Fibroblast of lung (primary cell): ENCODE results near the gene ATG2A. TPM values are rescaled to one million over a fixed set of nuclear protein-coding genes. Genes with fewer than 3 reads are reported as not detected.
"Not testable (repeated sequence)": the region's sequence is repeated elsewhere in the genome, so short reads cannot be mapped to it uniquely, and the experiment has no call there.

Experiments
- DNase-seq, 2 donors: peaks; one replicate each; pipeline versions ENCODE4 v3.0.0 to v3.0.0-alpha.2; 2010; ENCODE audit warnings: low read depth in 2 of 2
- H2AFZ ChIP-seq: 2 replicates; pipeline ENCODE4 v1.5.1; 2012; ENCODE audit warnings: low read length, control low read depth, inconsistent platforms
- H3K27ac ChIP-seq: 2 replicates; pipeline ENCODE4 v1.5.1; 2011; ENCODE audit warnings: low read length, control low read depth; ENCODE audit not compliant: insufficient read depth
- H3K27me3 ChIP-seq: 2 replicates; pipeline ENCODE4 v1.5.1; 2011; ENCODE audit warnings: mild to moderate bottlenecking, low read length; ENCODE audit not compliant: control insufficient read depth, insufficient read depth
- H3K36me3 ChIP-seq: 2 replicates; pipeline ENCODE4 v1.5.1; 2011; ENCODE audit warnings: low read length; ENCODE audit not compliant: control insufficient read depth, insufficient read depth
- H3K4me1 ChIP-seq: 2 replicates; pipeline ENCODE4 v1.5.1; 2011; ENCODE audit warnings: low read length; ENCODE audit not compliant: control insufficient read depth, insufficient read depth; ENCODE audit errors: extremely low read depth
- H3K4me2 ChIP-seq: 2 replicates; pipeline ENCODE4 v1.5.1; 2011; ENCODE audit warnings: low read length, control low read depth; ENCODE audit not compliant: insufficient read depth; ENCODE audit errors: extremely low read depth
- H3K4me3 ChIP-seq, 4 experiments: fragments of 200-600 bp in 1 of 4; sonication (generic) in 1 of 4; replicated peaks in 1 of 4; 2 replicates each; pipeline ENCODE4 v1.5.1; 2011 to 2016; ENCODE audit warnings: low read length in 4 of 4, low read depth in 3 of 4, mild to moderate bottlenecking in 3 of 4, control low read depth in 2 of 4, inconsistent platforms in 1 of 4, mixed read lengths in 1 of 4; ENCODE audit not compliant: insufficient read depth in 1 of 4; ENCODE audit errors: control extremely low read depth in 1 of 4
- H3K79me2 ChIP-seq: 2 replicates; pipeline ENCODE4 v1.5.1; 2012; ENCODE audit warnings: mild to moderate bottlenecking, low read length, inconsistent platforms; ENCODE audit not compliant: control insufficient read depth, insufficient read depth
- H3K9ac ChIP-seq: 2 replicates; pipeline ENCODE4 v1.5.1; 2011; ENCODE audit warnings: mild to moderate bottlenecking, low read length, control low read depth; ENCODE audit not compliant: insufficient read depth
- H3K9me3 ChIP-seq: 2 replicates; pipeline ENCODE4 v1.5.1; 2012; ENCODE audit warnings: low read depth, low read length; ENCODE audit not compliant: control insufficient read depth, insufficient read depth
- H4K20me1 ChIP-seq: 2 replicates; pipeline ENCODE4 v1.5.1; 2011; ENCODE audit warnings: low read length; ENCODE audit not compliant: control insufficient read depth, insufficient read depth; ENCODE audit errors: extremely low read depth
- CTCF ChIP-seq, 2 donors: IDR thresholded peaks in 1 of 2; conservative IDR thresholded peaks in 1 of 2; 1 replicate in 1 of 2; 2 replicates in 1 of 2; pipeline ENCODE4 v1.5.1; 2011 to 2012; ENCODE audit warnings: low read length in 2 of 2, control low read depth in 1 of 2, inconsistent platforms in 1 of 2, low read depth in 1 of 2, mild to moderate bottlenecking in 1 of 2
- EZH2 ChIP-seq: IDR thresholded peaks from 2 replicates; pipeline ENCODE4 v1.5.1; 2012; ENCODE audit warnings: low read length, control low read depth, mild to moderate bottlenecking; ENCODE audit errors: missing control alignments
- polyA plus RNA-seq, 2 donors: library from polyadenylated mRNA; depleted of rRNA in 1 of 2; stranded (reverse) in 1 of 2; unstranded in 1 of 2; fragments of >200 nt; gene quantifications; 2 replicates each; pipeline ENCODE4 v1.2.1, GENCODE V29; 2011 to 2012; ENCODE audit warnings: missing spikeins in 1 of 2
- total RNA-seq: library from RNA; depleted of rRNA; stranded (reverse); fragments of >200 nt; gene quantifications from 2 replicates; pipeline ENCODE4 v1.2.1, GENCODE V29; 2014

The ATG2A gene
- total and polyA plus RNA-seq, 2 donors (not counting 1 experiment from before 2014, with no cell fraction given), result 3.1 to 9.9 TPM

GRCh38 chr11:64848214-64848825 is 68.7 kb downstream of the ATG2A start:
- TF ChIP-seq CTCF (conservative IDR thresholded peaks at IDR 0.05 in 1 of 2, IDR thresholded peaks at IDR 0.05 in 1 of 2; ENCODE audit: low read depth in 1 of 2, low read length in 2 of 2) (no peak), EZH2 (no peak)
- Histone ChIP-seq H3K27me3 (no peaks in the 10 kb centered on the region), H3K4me2 (no peak overlapping the region), H3K4me1 (peaks cover 18% of the 10 kb centered on the region), H3K4me3 (no peak overlapping the region), H2AFZ (no peak overlapping the region), H3K36me3 (peaks cover 11% of the 10 kb centered on the region), H3K79me2 (peaks cover 3% of the 10 kb centered on the region), H3K9ac (no peak overlapping the region), H3K9me3 (no peaks in the 10 kb centered on the region), H4K20me1 (no peaks in the 10 kb centered on the region), H3K27ac (no peak overlapping the region)
- no peak for DNase-seq

- peak; percentile 74 to 85 for DNase-seq
- no peaks in the 10 kb centered on the region for H3K79me2 ChIP-seq
- H3K27ac ChIP-seq, result peak overlapping the region; percentile 19
- no peak overlapping the region for H3K4me2 ChIP-seq
- H3K4me1 ChIP-seq, result peaks cover 15% of the 10 kb centered on the region
- H3K9ac ChIP-seq, result no peak overlapping the region
- no peaks in the 10 kb centered on the region for H4K20me1 ChIP-seq
- no peaks in the 10 kb centered on the region for H3K9me3 ChIP-seq
- H3K36me3 ChIP-seq, result peaks cover 4% of the 10 kb centered on the region
- H3K27me3 ChIP-seq, result no peaks in the 10 kb centered on the region
- H3K4me3 ChIP-seq, result no peak overlapping the region
- TF ChIP-seq CTCF (conservative IDR thresholded peaks at IDR 0.05 in 1 of 2, IDR thresholded peaks at IDR 0.05 in 1 of 2; ENCODE audit: low read depth in 1 of 2, low read length in 2 of 2) (peak; percentile 79 to 84), EZH2 (no peak)
- H2AFZ ChIP-seq, result peak overlapping the region; percentile 16
These were observed 69.9 kb downstream of the ATG2A start for GRCh38 chr11:64846998-64847666.

- not testable (repeated sequence) for H4K20me1 ChIP-seq, H3K4me3 ChIP-seq, H3K9me3 ChIP-seq, H3K27me3 ChIP-seq, H3K4me2 ChIP-seq, H2AFZ ChIP-seq, H3K79me2 ChIP-seq, H3K9ac ChIP-seq, H3K27ac ChIP-seq, H3K36me3 ChIP-seq, DNase-seq, H3K4me1 ChIP-seq
These were observed 71.3 kb downstream of the ATG2A start for GRCh38 chr11:64845776-64846129.
